ENCODE measurements around the gene GRHPR. TPM values are rescaled to one million over a fixed set of nuclear protein-coding genes. Genes with fewer than 3 reads are reported as not detected.

GRHPR gene
- total RNA-seq, 2 donors from 2014 or later: 129 to 137 TPM

GRCh38 chr9:37445832-37446231 lies 23.3 kb downstream of the GRHPR start:
- Histone ChIP-seq H3K27ac (no peak overlapping the region), H3K4me3 (no peak overlapping the region), H3K4me1 (no peaks in the 10 kb centered on the region), H3K36me3 (peaks cover 17% of the 10 kb centered on the region), H3K27me3 (no peaks in the 10 kb centered on the region), H3K9me3 (no peaks in the 10 kb centered on the region)
- no peak for TF ChIP-seq CTCF (IDR thresholded peaks at IDR 0.05)
- no peak for DNase-seq (ENCODE audit: low spot score)

GRCh38 chr9:37446401-37446800 lies 23.9 kb downstream of the GRHPR start:
- no peak for TF ChIP-seq CTCF (IDR thresholded peaks at IDR 0.05)
- H3K9me3 ChIP-seq: no peaks in the 10 kb centered on the region
- no peak overlapping the region for H3K27ac ChIP-seq
- H3K36me3 ChIP-seq: peaks cover 11% of the 10 kb centered on the region
- no peaks in the 10 kb centered on the region for H3K4me1 ChIP-seq
- DNase-seq (ENCODE audit: low spot score): no peak
- no peaks in the 10 kb centered on the region for H3K27me3 ChIP-seq
- H3K4me3 ChIP-seq: no peak overlapping the region

- DNase-seq (ENCODE audit: low spot score): no peak
- Histone ChIP-seq H3K36me3 (peaks cover 4% of the 10 kb centered on the region), H3K27ac (no peak overlapping the region), H3K9me3 (no peaks in the 10 kb centered on the region), H3K27me3 (no peaks in the 10 kb centered on the region), H3K4me3 (no peak overlapping the region), H3K4me1 (peaks cover 0 to 7% of the 10 kb centered on the region in 2 donors)
- no peak for TF ChIP-seq CTCF (IDR thresholded peaks at IDR 0.05)
Observed at GRCh38 chr9:37447111-37447510, 24.6 kb downstream of the GRHPR start.

- H3K9me3 ChIP-seq: no peaks in the 10 kb centered on the region
- H3K4me1 ChIP-seq: peaks cover 0 to 7% of the 10 kb centered on the region in 2 donors
- TF ChIP-seq CTCF (IDR thresholded peaks at IDR 0.05): no peak
Observed at GRCh38 chr9:37449862-37450632, 27.6 kb downstream of the GRHPR start.

GRCh38 chr9:37451628-37452027 lies 29.1 kb downstream of the GRHPR start:
- no peak for DNase-seq (ENCODE audit: low spot score)
- no peaks in the 10 kb centered on the region for H3K27me3 ChIP-seq
- TF ChIP-seq CTCF (IDR thresholded peaks at IDR 0.05): no peak
- peaks cover 7% of the 10 kb centered on the region for H3K36me3 ChIP-seq
- H3K4me1 ChIP-seq: peaks cover 0 to 7% of the 10 kb centered on the region in 2 donors
- peaks cover 0 to 3% of the 10 kb centered on the region in 2 donors for H3K9me3 ChIP-seq
- H3K27ac ChIP-seq: no peak overlapping the region
- H3K4me3 ChIP-seq: no peak overlapping the region

More at GRCh38 chr9:37449862-37450632, 27.6 kb downstream of the GRHPR start:
- no peaks in the 10 kb centered on the region for H3K36me3 ChIP-seq
- no peaks in the 10 kb centered on the region for H3K27me3 ChIP-seq
- H3K4me3 ChIP-seq: no peak overlapping the region
- H3K27ac ChIP-seq: no peak overlapping the region
- DNase-seq (ENCODE audit: low spot score): no peak

GRCh38 chr9:37452611-37453010 lies 30.1 kb downstream of the GRHPR start:
- DNase-seq (ENCODE audit: low spot score): no peak
- H3K27me3 ChIP-seq: no peaks in the 10 kb centered on the region
- peaks cover 10% of the 10 kb centered on the region for H3K36me3 ChIP-seq
- peaks cover 0 to 3% of the 10 kb centered on the region in 2 donors for H3K9me3 ChIP-seq
- H3K27ac ChIP-seq: no peak overlapping the region
- no peak for TF ChIP-seq CTCF (IDR thresholded peaks at IDR 0.05)
- H3K4me1 ChIP-seq: peaks cover 0 to 7% of the 10 kb centered on the region in 2 donors
- H3K4me3 ChIP-seq: no peak overlapping the region

Data from right atrium auricular region (tissue), 2 donors.